IMR-90 (cell line): Measurements from ENCODE around the gene CLRN3. TPM values are rescaled to one million over a fixed set of nuclear protein-coding genes. Genes with fewer than 3 reads are reported as not detected.

ENCODE experiments used
- ATAC-seq: fragments of 200-7000 bp; cut with Tn5 transposase; 2 replicates; pipeline ENCODE4 v1.9.1; 2020; ENCODE audit warnings: low read depth, mild to moderate bottlenecking, moderate library complexity
- BruUV-seq: library from RNA; stranded (reverse); fragments of 400-500 nt; replicated peaks from 2 replicates; lab custom pipeline; 2021; lab: Mats Ljungman, UMichigan
- CTCF ChIA-PET: fragments of 300-600 bp; formaldehyde crosslinking; extraction: SDS; loops from one replicate; lab custom pipeline; 2021; ENCODE audit warnings: antibody characterized with exemption; lab: Yijun Ruan, JAX
- POLR2A ChIA-PET: fragments of 300-600 bp; sonication (Branson Sonifier 250); formaldehyde crosslinking; loops from one replicate; lab custom pipeline; 2022; ENCODE audit warnings: antibody characterized with exemption; ENCODE audit not compliant: unreplicated experiment; lab: Charles Lee
- DNase-seq: peaks from one replicate; pipeline ENCODE4 v3.0.0; 2013
- H2AFZ ChIP-seq: replicated peaks from 2 replicates; pipeline ENCODE3; 2013; ENCODE audit warnings: low read length, mild to moderate bottlenecking; ENCODE audit not compliant: poor library complexity
- H2AK5ac ChIP-seq: 2 replicates; pipeline ENCODE4 v1.6.1; 2013; ENCODE audit warnings: low read depth, low read length, inconsistent platforms
- H2AK9ac ChIP-seq: replicated peaks from 2 replicates; pipeline ENCODE3; 2013; ENCODE audit warnings: mild to moderate bottlenecking, low read depth, low read length, moderate library complexity; ENCODE audit not compliant: poor library complexity
- H2BK120ac ChIP-seq: 2 replicates; pipeline ENCODE4 v1.6.1; 2013; ENCODE audit warnings: low read depth, low read length, inconsistent platforms
- H2BK15ac ChIP-seq: 3 replicates; pipeline ENCODE4 v1.6.1; 2013; ENCODE audit warnings: low read depth, low read length, inconsistent platforms
- H2BK20ac ChIP-seq: 2 replicates; pipeline ENCODE4 v1.6.1; 2013; ENCODE audit warnings: low read depth, mild to moderate bottlenecking, inconsistent platforms, low read length, moderate library complexity
- H2BK5ac ChIP-seq: 2 replicates; pipeline ENCODE4 v1.6.1; 2013; ENCODE audit warnings: mild to moderate bottlenecking, low read depth, low read length, inconsistent platforms; ENCODE audit not compliant: poor library complexity, severe bottlenecking
- H3K14ac ChIP-seq: replicated peaks from 2 replicates; pipeline ENCODE4 v1.6.1; 2013; ENCODE audit warnings: low read depth, low read length, inconsistent platforms
- H3K18ac ChIP-seq: 2 replicates; pipeline ENCODE4 v1.6.1; 2013; ENCODE audit warnings: low read depth, low read length, control low read depth
- H3K23ac ChIP-seq: 2 replicates; pipeline ENCODE4 v1.6.1; 2013; ENCODE audit warnings: low read depth, low read length, inconsistent platforms
- H3K27ac ChIP-seq: 2 replicates; pipeline ENCODE4 v1.5.1; 2013; ENCODE audit warnings: mild to moderate bottlenecking, control low read depth, low read length; ENCODE audit not compliant: insufficient read depth
- H3K27me3 ChIP-seq: 2 replicates; pipeline ENCODE4 v1.6.1; 2013; ENCODE audit warnings: low read length; ENCODE audit not compliant: control insufficient read depth, insufficient read depth
- H3K36me3 ChIP-seq: 2 replicates; pipeline ENCODE4 v1.6.1; 2013; ENCODE audit warnings: low read length, mixed read lengths; ENCODE audit not compliant: control insufficient read depth, insufficient read depth
- H3K4ac ChIP-seq: 2 replicates; pipeline ENCODE4 v1.6.1; 2013; ENCODE audit warnings: low read depth, low read length, inconsistent platforms
- H3K4me1 ChIP-seq: 2 replicates; pipeline ENCODE4 v1.6.1; 2013; ENCODE audit warnings: low read length, mixed read lengths; ENCODE audit not compliant: control insufficient read depth, insufficient read depth
- H3K4me2 ChIP-seq: 2 replicates; pipeline ENCODE4 v1.6.1; 2013; ENCODE audit warnings: low read depth, mild to moderate bottlenecking, control low read depth, low read length, moderate library complexity
- H3K4me3 ChIP-seq: 2 replicates; pipeline ENCODE4 v1.5.1; 2013; ENCODE audit warnings: low read depth, mild to moderate bottlenecking, control low read depth, low read length, moderate library complexity; ENCODE audit not compliant: insufficient read depth
- H3K56ac ChIP-seq: 2 replicates; pipeline ENCODE4 v1.6.1; 2013; ENCODE audit warnings: low read length, inconsistent platforms; ENCODE audit not compliant: insufficient read depth; ENCODE audit errors: extremely low read depth
- H3K79me1 ChIP-seq, 2 experiments: 2 replicates each; pipeline ENCODE4 v1.6.1; 2013; ENCODE audit warnings: low read length in 2 of 2, inconsistent platforms in 1 of 2, low read depth in 1 of 2
- H3K9ac ChIP-seq: 2 replicates; pipeline ENCODE4 v1.6.1; 2013; ENCODE audit warnings: low read depth, low read length, control low read depth
- H3K9me1 ChIP-seq: 2 replicates; pipeline ENCODE4 v1.6.1; 2013; ENCODE audit warnings: low read length, inconsistent platforms; ENCODE audit not compliant: insufficient read depth
- H3K9me3 ChIP-seq: 2 replicates; pipeline ENCODE4 v1.6.1; 2013; ENCODE audit warnings: low read length; ENCODE audit not compliant: control insufficient read depth, insufficient read depth
- H4K20me1 ChIP-seq: 2 replicates; pipeline ENCODE4 v1.6.1; 2013; ENCODE audit warnings: low read length, inconsistent platforms; ENCODE audit not compliant: insufficient read depth
- H4K5ac ChIP-seq: 2 replicates; pipeline ENCODE4 v1.6.1; 2013; ENCODE audit warnings: mild to moderate bottlenecking, low read depth, low read length, control low read depth
- H4K8ac ChIP-seq, 2 experiments: 2 replicates each; pipeline ENCODE4 v1.6.1; 2013; ENCODE audit warnings: low read depth in 2 of 2, low read length in 2 of 2, control low read depth in 1 of 2, inconsistent platforms in 1 of 2
- H4K91ac ChIP-seq: 2 replicates; pipeline ENCODE4 v1.6.1; 2013; ENCODE audit warnings: low read depth, low read length, inconsistent platforms; ENCODE audit not compliant: insufficient read depth
- BHLHE40 ChIP-seq: fragments of 150-350 bp; IDR thresholded peaks from 2 replicates; pipeline ENCODE4 v1.6.1; 2016; ENCODE audit warnings: mild to moderate bottlenecking, low read depth, low read length
- CHD1 ChIP-seq: IDR thresholded peaks from 2 replicates; pipeline ENCODE4 v1.6.1; 2012; ENCODE audit warnings: low read depth, low read length, improper control_type of control experiment
- CTCF ChIP-seq: conservative IDR thresholded peaks from 2 replicates; pipeline ENCODE4 v1.5.1; 2012; ENCODE audit warnings: mild to moderate bottlenecking, low read depth, low read length, improper control_type of control experiment
- ELK1 ChIP-seq: fragments of 150-350 bp; IDR thresholded peaks from 2 replicates; pipeline ENCODE4 v1.6.1; 2016; ENCODE audit warnings: low read depth, mild to moderate bottlenecking, low read length, moderate library complexity, borderline replicate concordance
- FOS ChIP-seq: fragments of 150-350 bp; IDR thresholded peaks from 2 replicates; pipeline ENCODE4 v1.6.1; 2016; ENCODE audit warnings: low read depth, low read length
- MAZ ChIP-seq: IDR thresholded peaks from 2 replicates; pipeline ENCODE4 v1.6.1; 2012; ENCODE audit warnings: low read depth, mild to moderate bottlenecking, low read length, improper control_type of control experiment, moderate library complexity, borderline replicate concordance
- POLR2A ChIP-seq: IDR thresholded peaks from 2 replicates; pipeline ENCODE4 v1.6.1; 2012; ENCODE audit warnings: mild to moderate bottlenecking, low read depth, low read length
- RAD21 ChIP-seq: IDR thresholded peaks from 2 replicates; pipeline ENCODE4 v1.6.1; 2012; ENCODE audit warnings: low read length, improper control_type of control experiment
- RFX5 ChIP-seq: IDR thresholded peaks from 2 replicates; pipeline ENCODE4 v1.8.0; 2012; ENCODE audit warnings: low read depth, mild to moderate bottlenecking, low read length, moderate library complexity
- WGBS, 2 experiments: methylation state at CpG; one replicate each; pipeline versions ENCODE4 v1.1.5 to v1.1.7; 2013; ENCODE audit warnings: missing lambda C conversion rate in 2 of 2; ENCODE audit not compliant: insufficient read length in 1 of 2; ENCODE audit errors: extremely low coverage in 2 of 2; 5-methylcytosine and 5-hydroxymethylcytosine counted together
- dilution Hi-C: fragments of 300-500 bp; cut with HindIII; formaldehyde crosslinking; loops from one replicate; pipeline ENCODE4 v1.14.3; 2018; ENCODE audit warnings: low sequenced_read_pairs; ENCODE audit not compliant: unreplicated experiment
- in situ Hi-C: fragments of 300-500 bp; cut with MboI; formaldehyde crosslinking; loops from 3 replicates; pipeline ENCODE4 v1.14.3; 2019; ENCODE audit warnings: low sequenced_read_pairs, inconsistent platforms, mixed read lengths
- intact Hi-C: fragments of 100-400 bp; cut with micrococcal nuclease; formaldehyde crosslinking; loops from 2 replicates; pipeline ENCODE4 v1.10.0; 2022
- polyA plus RNA-seq, 3 experiments: library from polyadenylated mRNA; depleted of rRNA; stranded (reverse); fragments of >200 nt; gene quantifications; 2 replicates each; pipeline ENCODE4 v1.2.3, GENCODE V29; 2012; ENCODE audit warnings: low replicate concordance in 1 of 3
- total RNA-seq: library from RNA; depleted of rRNA; stranded (reverse); fragments of >200 nt; gene quantifications from 2 replicates; pipeline ENCODE4 v1.2.3, GENCODE V29; 2012
- TF ChIP-seq, protein P1 (sequence below): fragments of 150-350 bp; IDR thresholded peaks from 2 replicates; pipeline ENCODE4 v1.6.1; 2017; ENCODE audit warnings: mild to moderate bottlenecking, antibody characterized with exemption, low read length, low read depth

Gene CLRN3
- total and polyA plus RNA-seq, 2 of the 4 experiments (the other 2 are of a cell fraction), result not detected

DNA sequence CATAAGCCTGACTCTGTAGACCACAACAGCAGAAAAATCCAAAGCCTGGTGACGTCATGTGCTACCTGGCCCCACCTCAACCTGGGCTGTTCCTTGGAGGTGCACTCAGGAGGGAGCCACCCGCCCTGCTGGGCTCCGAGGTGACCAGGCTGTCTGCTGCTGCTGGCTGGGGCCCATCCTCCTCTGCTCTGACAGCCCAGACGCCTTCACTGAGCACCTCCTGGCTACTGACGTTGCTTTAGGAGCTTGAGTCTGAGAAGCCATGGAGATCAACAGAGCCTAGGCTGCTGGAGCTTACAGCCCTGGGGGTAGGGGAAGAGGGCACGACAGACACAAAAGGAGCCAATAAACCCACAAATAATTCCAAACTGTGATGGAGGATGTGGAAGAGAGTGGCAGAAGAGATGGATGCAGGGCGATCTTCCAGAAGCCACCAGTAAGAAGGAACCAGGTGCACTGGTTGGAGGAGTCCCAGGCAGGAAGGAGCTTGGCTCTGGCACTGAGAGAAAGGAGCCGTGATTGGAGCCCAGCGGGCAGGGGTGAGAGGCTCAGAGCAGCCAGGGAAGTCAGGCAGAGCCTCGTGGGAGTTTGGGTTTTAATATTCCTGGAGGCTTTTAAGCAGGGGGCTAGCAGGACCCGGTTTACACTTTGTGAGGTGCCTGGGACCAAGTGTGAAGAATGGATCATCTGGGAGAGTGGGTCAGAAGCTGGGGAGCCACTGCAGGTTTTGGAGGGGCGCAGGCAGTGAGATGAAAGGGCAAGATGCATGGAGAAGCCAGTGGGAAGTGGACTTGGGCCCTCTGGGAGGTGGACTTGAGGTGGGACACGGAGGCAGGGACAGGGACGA, 12.5 kb upstream of the CLRN3 start:
- Histone ChIP-seq H2BK20ac (no peak overlapping the region), H3K9me1 (peaks cover 11% of the 10 kb centered on the region), H2BK5ac (no peak overlapping the region), H3K56ac (no peak overlapping the region), H2BK15ac (no peak overlapping the region), H3K4ac (no peak overlapping the region), H3K23ac (no peak overlapping the region), H3K4me3 (no peak overlapping the region), H2AK9ac (no peak overlapping the region), H2AK5ac (no peak overlapping the region), H3K27ac (no peak overlapping the region), H4K20me1 (no peaks in the 10 kb centered on the region), H4K5ac (no peak overlapping the region), H3K4me1 (peaks cover 4% of the 10 kb centered on the region; the same call in 1 of the 2 replicates), H3K79me1 (no peaks in the 10 kb centered on the region), H3K14ac (no peak overlapping the region), H3K18ac (no peak overlapping the region), H3K36me3 (no peaks in the 10 kb centered on the region), H4K91ac (no peak overlapping the region), H2AFZ (no peak overlapping the region), H3K27me3 (peaks cover 3% of the 10 kb centered on the region; the same call in 1 of the 2 replicates), H2BK120ac (no peak overlapping the region), H3K9ac (no peak overlapping the region), H4K8ac (no peak overlapping the region), H3K9me3 (no peaks in the 10 kb centered on the region), H3K4me2 (no peak overlapping the region)
- dilution Hi-C loops, result no loop called here
- ChIA-PET POLR2A (no interaction called here), CTCF (interaction anchor here (3.5 kb wide), 1 partner anchor 105 kb away, joined by 24 read pairs; no protein-coding TSS in a partner anchor)
- DNase-seq, result no peak
- WGBS, 2 experiments, result 29% methylated on average over 5 of the region's 14 CpGs; no CpG with 5 or more reads in 1 of the 2 experiments
- no TSS peak for BruUV-seq
- in situ Hi-C loops, result no loop called here
- intact Hi-C loops, result loop anchor here (10.0 kb wide), 1 partner anchor 250 kb away; no protein-coding TSS in a partner anchor
- ATAC-seq, result no peak
- TF ChIP-seq CTCF (no peak), CHD1 (no peak), RAD21 (no peak), POLR2A (no peak), BHLHE40 (no peak), MAZ (no peak), RFX5 (no peak), FOS (no peak), ELK1 (no peak)
- TF ChIP-seq, protein P1, sequence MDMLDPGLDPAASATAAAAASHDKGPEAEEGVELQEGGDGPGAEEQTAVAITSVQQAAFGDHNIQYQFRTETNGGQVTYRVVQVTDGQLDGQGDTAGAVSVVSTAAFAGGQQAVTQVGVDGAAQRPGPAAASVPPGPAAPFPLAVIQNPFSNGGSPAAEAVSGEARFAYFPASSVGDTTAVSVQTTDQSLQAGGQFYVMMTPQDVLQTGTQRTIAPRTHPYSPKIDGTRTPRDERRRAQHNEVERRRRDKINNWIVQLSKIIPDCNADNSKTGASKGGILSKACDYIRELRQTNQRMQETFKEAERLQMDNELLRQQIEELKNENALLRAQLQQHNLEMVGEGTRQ, result no peak
